Right atrium auricular region (tissue), 2 donors: ENCODE measurements around the gene ZNF497. TPM values are rescaled to one million over a fixed set of nuclear protein-coding genes. Genes with fewer than 3 reads are reported as not detected.
"Not testable (repeated sequence)": the region's sequence is repeated elsewhere in the genome, so short reads cannot be mapped to it uniquely, and the experiment has no call there.

Experiments
- DNase-seq: peaks from one replicate; pipeline ENCODE4 v3.0.0-alpha.2; 2019; ENCODE audit warnings: low spot score
- H3K27ac ChIP-seq, 2 donors: fragments of 200-600 bp; sonication (generic); 1 replicate in 1 of 2; 2 replicates in 1 of 2; pipeline ENCODE4 v1.5.1; 2016 to 2019
- H3K27me3 ChIP-seq, 2 donors: fragments of 200-600 bp; sonication (generic); one replicate each; pipeline versions ENCODE4 v1.5.1 to v1.6.0; 2017 to 2019
- H3K36me3 ChIP-seq: fragments of 200-600 bp; sonication (generic); one replicate; pipeline ENCODE4 v1.5.1; 2016
- H3K4me1 ChIP-seq, 2 donors: fragments of 200-600 bp; sonication (generic); one replicate each; pipeline versions ENCODE4 v1.5.1 to v1.6.0; 2017 to 2019
- H3K4me3 ChIP-seq, 2 donors: fragments of 200-600 bp; sonication (generic); 1 replicate in 1 of 2; 2 replicates in 1 of 2; pipeline ENCODE4 v1.5.1; 2017 to 2019; ENCODE audit warnings: mild to moderate bottlenecking in 1 of 2, moderate library complexity in 1 of 2
- H3K9me3 ChIP-seq, 2 donors: fragments of 200-600 bp; sonication (generic); one replicate each; pipeline ENCODE4 v1.5.1; 2019
- total RNA-seq, 2 donors: library from RNA; depleted of rRNA; stranded (reverse); fragments of >200 nt; gene quantifications; one replicate each; pipeline ENCODE4 v1.1.0, GENCODE V29; 2016
- TF ChIP-seq, protein P1 (sequence below), 2 donors: fragments of 200-600 bp; sonication (generic); IDR thresholded peaks; one replicate each; pipeline ENCODE4 v1.5.1; 2019; ENCODE audit warnings: antibody characterized with exemption in 2 of 2

The ZNF497 gene
- total RNA-seq, 2 donors from 2014 or later: 0.39 to 0.56 TPM

GRCh38 chr19:58406818-58407657 lies 44.5 kb upstream of the ZNF497 start:
- Histone ChIP-seq H3K36me3 (no peaks in the 10 kb centered on the region), H3K9me3 (no peaks in the 10 kb centered on the region), H3K4me3 (peak overlapping the region; percentile 83 to 88), H3K27me3 (no peaks in the 10 kb centered on the region), H3K4me1 (peaks cover 0 to 28% of the 10 kb centered on the region in 2 donors), H3K27ac (peak overlapping the region; percentile 89)
- TF ChIP-seq, protein P1, sequence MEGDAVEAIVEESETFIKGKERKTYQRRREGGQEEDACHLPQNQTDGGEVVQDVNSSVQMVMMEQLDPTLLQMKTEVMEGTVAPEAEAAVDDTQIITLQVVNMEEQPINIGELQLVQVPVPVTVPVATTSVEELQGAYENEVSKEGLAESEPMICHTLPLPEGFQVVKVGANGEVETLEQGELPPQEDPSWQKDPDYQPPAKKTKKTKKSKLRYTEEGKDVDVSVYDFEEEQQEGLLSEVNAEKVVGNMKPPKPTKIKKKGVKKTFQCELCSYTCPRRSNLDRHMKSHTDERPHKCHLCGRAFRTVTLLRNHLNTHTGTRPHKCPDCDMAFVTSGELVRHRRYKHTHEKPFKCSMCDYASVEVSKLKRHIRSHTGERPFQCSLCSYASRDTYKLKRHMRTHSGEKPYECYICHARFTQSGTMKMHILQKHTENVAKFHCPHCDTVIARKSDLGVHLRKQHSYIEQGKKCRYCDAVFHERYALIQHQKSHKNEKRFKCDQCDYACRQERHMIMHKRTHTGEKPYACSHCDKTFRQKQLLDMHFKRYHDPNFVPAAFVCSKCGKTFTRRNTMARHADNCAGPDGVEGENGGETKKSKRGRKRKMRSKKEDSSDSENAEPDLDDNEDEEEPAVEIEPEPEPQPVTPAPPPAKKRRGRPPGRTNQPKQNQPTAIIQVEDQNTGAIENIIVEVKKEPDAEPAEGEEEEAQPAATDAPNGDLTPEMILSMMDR (IDR thresholded peaks at IDR 0.05): peak in 1 of 2 donors; percentile 24
- no peak for DNase-seq

DNA sequence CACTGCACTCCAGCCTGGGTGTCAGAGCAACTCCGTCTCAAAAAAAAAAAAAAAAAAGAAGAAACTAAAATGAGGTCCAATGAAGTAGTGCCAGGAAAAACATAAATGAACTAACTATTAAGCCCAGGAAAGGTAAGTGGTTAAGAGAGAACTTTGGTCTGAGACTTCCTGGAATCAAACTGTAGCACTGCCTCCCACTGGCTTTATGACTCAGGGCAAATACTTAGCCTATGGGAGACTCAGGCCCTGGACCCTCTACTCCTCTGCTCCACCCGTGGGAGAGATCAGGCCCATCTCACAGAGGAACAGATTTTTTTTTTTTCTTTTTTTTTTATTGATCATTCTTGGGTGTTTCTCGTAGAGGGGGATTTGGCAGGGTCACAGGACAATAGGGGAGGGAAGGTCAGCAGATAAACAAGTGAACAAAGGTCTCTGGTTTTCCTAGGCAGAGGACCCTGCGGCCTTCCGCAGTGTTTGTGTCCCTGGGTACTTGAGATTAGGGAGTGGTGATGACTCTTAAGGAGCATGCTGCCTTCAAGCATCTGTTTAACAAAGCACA lies 41.4 kb upstream of the ZNF497 start:
- not testable (repeated sequence) for H3K27me3 ChIP-seq, H3K36me3 ChIP-seq, H3K4me3 ChIP-seq, H3K27ac ChIP-seq, DNase-seq, H3K9me3 ChIP-seq
- H3K4me1 ChIP-seq: peaks cover 0 to 30% of the 10 kb centered on the region in 2 donors

- TF ChIP-seq, protein P1 (IDR thresholded peaks at IDR 0.05): no peak
- Histone ChIP-seq H3K4me3 (peak overlapping the region; percentile 41 to 65), H3K27ac (peak overlapping the region in 1 of 2 donors; percentile 69)
These were observed 39.4 kb upstream of the ZNF497 start for GRCh38 chr19:58401840-58402421.

GRCh38 chr19:58400916-58401839 lies 38.6 kb upstream of the ZNF497 start:
- H3K4me3 ChIP-seq: peak overlapping the region; percentile 41 to 65
- TF ChIP-seq, protein P1 (IDR thresholded peaks at IDR 0.05): peak in 1 of 2 donors; percentile 28
- peak overlapping the region; percentile 60 to 69 for H3K27ac ChIP-seq
- peak; percentile 99 for DNase-seq
- peaks cover 6% of the 10 kb centered on the region in 2 donors for H3K27me3 ChIP-seq
- H3K9me3 ChIP-seq: no peaks in the 10 kb centered on the region
- H3K36me3 ChIP-seq: no peaks in the 10 kb centered on the region
- peaks cover 0 to 20% of the 10 kb centered on the region in 2 donors for H3K4me1 ChIP-seq

More at GRCh38 chr19:58401840-58402421, 39.4 kb upstream of the ZNF497 start:
- Histone ChIP-seq H3K4me1 (peaks cover 0 to 20% of the 10 kb centered on the region in 2 donors), H3K9me3 (no peaks in the 10 kb centered on the region), H3K36me3 (no peaks in the 10 kb centered on the region), H3K27me3 (peaks cover 1 to 2% of the 10 kb centered on the region in 2 donors)
- no peak for DNase-seq

- Histone ChIP-seq H3K4me1 (peaks cover 0 to 27% of the 10 kb centered on the region in 2 donors), H3K36me3 (no peaks in the 10 kb centered on the region), H3K27me3 (peaks cover 6 to 12% of the 10 kb centered on the region in 2 donors), H3K9me3 (no peaks in the 10 kb centered on the region), H3K27ac (no peak overlapping the region), H3K4me3 (peak overlapping the region; percentile 41 to 65)
- TF ChIP-seq, protein P1 (IDR thresholded peaks at IDR 0.05): no peak
- DNase-seq: no peak
These were observed 37.9 kb upstream of the ZNF497 start for GRCh38 chr19:58400316-58400915.
